Measurements from ENCODE around the gene PDE4C.

Gene PDE4C

GRCh38 chr19:18206018-18206417, 20.2 kb downstream of the PDE4C start:
- no peak for DNase-seq (ENCODE audit: low read depth)
- TF ChIP-seq CTCF (conservative IDR thresholded peaks at IDR 0.05; ENCODE audit: control insufficient read depth, insufficient read depth, low read depth, low read length) = no peak
- no peak overlapping the region for H3K4me3 ChIP-seq (ENCODE audit: control insufficient read depth, low read depth, low read length)

- H3K4me3 ChIP-seq (ENCODE audit: control insufficient read depth, low read depth, low read length) = peak overlapping the region; percentile 69
- peak; percentile 69 for DNase-seq (ENCODE audit: low read depth)
- no peak for TF ChIP-seq CTCF (conservative IDR thresholded peaks at IDR 0.05; ENCODE audit: control insufficient read depth, insufficient read depth, low read depth, low read length)
These were observed 20.9 kb downstream of the PDE4C start for GRCh38 chr19:18205200-18205892.

- peak overlapping the region; percentile 69 for H3K4me3 ChIP-seq (ENCODE audit: control insufficient read depth, low read depth, low read length)
- peak; percentile 23 for DNase-seq (ENCODE audit: low read depth)
- TF ChIP-seq CTCF (conservative IDR thresholded peaks at IDR 0.05; ENCODE audit: control insufficient read depth, insufficient read depth, low read depth, low read length) = no peak
These were observed 21.6 kb downstream of the PDE4C start for GRCh38 chr19:18204394-18205199.

- DNase-seq (ENCODE audit: low read depth) = peak; percentile 100
- H3K4me3 ChIP-seq (ENCODE audit: control insufficient read depth, low read depth, low read length) = peak within 1 kb of the TSS; percentile 70
- TF ChIP-seq CTCF (conservative IDR thresholded peaks at IDR 0.05; ENCODE audit: control insufficient read depth, insufficient read depth, low read depth, low read length) = no peak
These were observed 22.3 kb downstream of the PDE4C start, which contains the start of gene RAB3A for GRCh38 chr19:18203863-18204393. Gene RAB3A, minus strand, starts transcription at chr19:18204042. Its CDS starts 1,302 bp downstream, at chr19:18202740.

GRCh38 chr19:18203408-18203862, 22.8 kb downstream of the PDE4C start:
- H3K4me3 ChIP-seq (ENCODE audit: control insufficient read depth, low read depth, low read length) = peak overlapping the region; percentile 70
- DNase-seq (ENCODE audit: low read depth) = no peak

More at GRCh38 chr19:18203408-18203862, 22.8 kb downstream of the PDE4C start:
- TF ChIP-seq CTCF (conservative IDR thresholded peaks at IDR 0.05; ENCODE audit: control insufficient read depth, insufficient read depth, low read depth, low read length) = no peak
